ENCODE results near the gene ZDHHC7. TPM values are rescaled to one million over a fixed set of nuclear protein-coding genes. Genes with fewer than 3 reads are reported as not detected.

Gene ZDHHC7
- total and polyA plus RNA-seq, 9 of the 15 experiments (the other 6 are each of a cell fraction or from before 2014, with no cell fraction given), result 1.7 to 49.7 (median 37.4) TPM

DNA sequence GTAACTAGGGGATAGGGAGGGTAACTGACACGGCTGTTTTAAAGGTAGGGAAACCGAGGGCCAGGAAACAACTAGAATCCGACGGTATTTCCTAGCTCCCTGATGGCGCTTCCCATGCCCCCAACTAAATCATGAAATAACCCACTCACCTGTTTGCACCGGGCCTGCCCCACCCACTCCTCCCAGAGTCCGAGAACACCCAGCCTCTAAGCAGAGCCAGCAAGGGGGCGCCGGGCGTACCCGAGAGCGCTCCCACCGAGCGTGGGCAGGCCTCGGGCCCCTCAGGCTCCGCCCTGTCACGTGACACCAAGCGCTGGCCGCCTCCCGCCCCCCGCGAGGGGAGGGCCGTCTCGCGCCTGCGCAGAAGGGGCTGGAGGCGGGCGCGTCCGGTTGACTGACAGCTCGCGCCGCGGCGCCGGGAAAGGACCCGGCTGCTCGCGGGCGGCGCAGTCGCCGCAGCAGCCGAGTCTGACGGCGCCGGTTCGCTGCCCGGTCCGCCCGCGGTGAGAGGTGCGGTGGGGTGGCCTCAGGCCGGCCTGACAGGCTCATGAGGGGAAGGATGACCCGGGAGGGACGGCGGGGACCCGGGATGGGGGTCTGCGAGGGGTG is 16.1 kb upstream of the ZDHHC7 start, which contains the start of gene KIAA0513 (continued):
- TF ChIP-seq, protein P1, sequence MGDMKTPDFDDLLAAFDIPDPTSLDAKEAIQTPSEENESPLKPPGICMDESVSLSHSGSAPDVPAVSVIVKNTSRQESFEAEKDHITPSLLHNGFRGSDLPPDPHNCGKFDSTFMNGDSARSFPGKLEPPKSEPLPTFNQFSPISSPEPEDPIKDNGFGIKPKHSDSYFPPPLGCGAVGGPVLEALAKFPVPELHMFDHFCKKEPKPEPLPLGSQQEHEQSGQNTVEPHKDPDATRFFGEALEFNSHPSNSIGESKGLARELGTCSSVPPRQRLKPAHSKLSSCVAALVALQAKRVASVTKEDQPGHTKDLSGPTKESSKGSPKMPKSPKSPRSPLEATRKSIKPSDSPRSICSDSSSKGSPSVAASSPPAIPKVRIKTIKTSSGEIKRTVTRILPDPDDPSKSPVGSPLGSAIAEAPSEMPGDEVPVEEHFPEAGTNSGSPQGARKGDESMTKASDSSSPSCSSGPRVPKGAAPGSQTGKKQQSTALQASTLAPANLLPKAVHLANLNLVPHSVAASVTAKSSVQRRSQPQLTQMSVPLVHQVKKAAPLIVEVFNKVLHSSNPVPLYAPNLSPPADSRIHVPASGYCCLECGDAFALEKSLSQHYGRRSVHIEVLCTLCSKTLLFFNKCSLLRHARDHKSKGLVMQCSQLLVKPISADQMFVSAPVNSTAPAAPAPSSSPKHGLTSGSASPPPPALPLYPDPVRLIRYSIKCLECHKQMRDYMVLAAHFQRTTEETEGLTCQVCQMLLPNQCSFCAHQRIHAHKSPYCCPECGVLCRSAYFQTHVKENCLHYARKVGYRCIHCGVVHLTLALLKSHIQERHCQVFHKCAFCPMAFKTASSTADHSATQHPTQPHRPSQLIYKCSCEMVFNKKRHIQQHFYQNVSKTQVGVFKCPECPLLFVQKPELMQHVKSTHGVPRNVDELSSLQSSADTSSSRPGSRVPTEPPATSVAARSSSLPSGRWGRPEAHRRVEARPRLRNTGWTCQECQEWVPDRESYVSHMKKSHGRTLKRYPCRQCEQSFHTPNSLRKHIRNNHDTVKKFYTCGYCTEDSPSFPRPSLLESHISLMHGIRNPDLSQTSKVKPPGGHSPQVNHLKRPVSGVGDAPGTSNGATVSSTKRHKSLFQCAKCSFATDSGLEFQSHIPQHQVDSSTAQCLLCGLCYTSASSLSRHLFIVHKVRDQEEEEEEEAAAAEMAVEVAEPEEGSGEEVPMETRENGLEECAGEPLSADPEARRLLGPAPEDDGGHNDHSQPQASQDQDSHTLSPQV (IDR thresholded peaks at IDR 0.05), result no peak
- peak; percentile 48; the same call in 1 of the 2 replicates for TF ChIP-seq CREM (IDR thresholded peaks at IDR 0.05; ENCODE audit: low read depth)
- TF ChIP-seq ZNF830 (CRISPR knock-in tag; IDR thresholded peaks at IDR 0.05), result no peak
- peak; percentile 64 for TF ChIP-seq POLR2B (IDR thresholded peaks at IDR 0.05; ENCODE audit: low read depth, partially characterized antibody)
- TF ChIP-seq MCM2 (IDR thresholded peaks at IDR 0.05; ENCODE audit: low read depth), result no peak
- TF ChIP-seq COPS2 (conservative IDR thresholded peaks at IDR 0.05), result no peak
- TF ChIP-seq GATA2 (CRISPR knock-in tag; IDR thresholded peaks at IDR 0.05), result no peak
- no peak for TF ChIP-seq ZNF282 (CRISPR knock-in tag; IDR thresholded peaks at IDR 0.05)
- TF ChIP-seq, protein P2, sequence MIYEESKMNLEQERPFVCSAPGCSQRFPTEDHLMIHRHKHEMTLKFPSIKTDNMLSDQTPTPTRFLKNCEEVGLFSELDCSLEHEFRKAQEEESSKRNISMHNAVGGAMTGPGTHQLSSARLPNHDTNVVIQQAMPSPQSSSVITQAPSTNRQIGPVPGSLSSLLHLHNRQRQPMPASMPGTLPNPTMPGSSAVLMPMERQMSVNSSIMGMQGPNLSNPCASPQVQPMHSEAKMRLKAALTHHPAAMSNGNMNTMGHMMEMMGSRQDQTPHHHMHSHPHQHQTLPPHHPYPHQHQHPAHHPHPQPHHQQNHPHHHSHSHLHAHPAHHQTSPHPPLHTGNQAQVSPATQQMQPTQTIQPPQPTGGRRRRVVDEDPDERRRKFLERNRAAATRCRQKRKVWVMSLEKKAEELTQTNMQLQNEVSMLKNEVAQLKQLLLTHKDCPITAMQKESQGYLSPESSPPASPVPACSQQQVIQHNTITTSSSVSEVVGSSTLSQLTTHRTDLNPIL (CRISPR knock-in tag; IDR thresholded peaks at IDR 0.05), result no peak
- no peak for TF ChIP-seq ZKSCAN8 (CRISPR knock-in tag; IDR thresholded peaks at IDR 0.05)
- TF ChIP-seq, protein P3, sequence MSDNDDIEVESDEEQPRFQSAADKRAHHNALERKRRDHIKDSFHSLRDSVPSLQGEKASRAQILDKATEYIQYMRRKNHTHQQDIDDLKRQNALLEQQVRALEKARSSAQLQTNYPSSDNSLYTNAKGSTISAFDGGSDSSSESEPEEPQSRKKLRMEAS (CRISPR knock-in tag; IDR thresholded peaks at IDR 0.05), result peak; percentile 51; the same call in 1 of the 2 replicates
- no peak; the same call in 1 of the 2 replicates for TF ChIP-seq ZNF79 (CRISPR knock-in tag; IDR thresholded peaks at IDR 0.05; ENCODE audit: low read depth)
- TF ChIP-seq C11orf30 (IDR thresholded peaks at IDR 0.05; ENCODE audit: low read depth), result no peak
- peak; percentile 92 for TF ChIP-seq CCNT2 (IDR thresholded peaks at IDR 0.05; ENCODE audit: borderline replicate concordance, extremely low read depth, insufficient read length, low read depth, low read length)
- no peak for TF ChIP-seq TAL1 (IDR thresholded peaks at IDR 0.05)
- TF ChIP-seq SIN3B (IDR thresholded peaks at IDR 0.05; ENCODE audit: low read depth), result peak; percentile 58; the same call in 1 of the 2 replicates
- TF ChIP-seq, protein P4, sequence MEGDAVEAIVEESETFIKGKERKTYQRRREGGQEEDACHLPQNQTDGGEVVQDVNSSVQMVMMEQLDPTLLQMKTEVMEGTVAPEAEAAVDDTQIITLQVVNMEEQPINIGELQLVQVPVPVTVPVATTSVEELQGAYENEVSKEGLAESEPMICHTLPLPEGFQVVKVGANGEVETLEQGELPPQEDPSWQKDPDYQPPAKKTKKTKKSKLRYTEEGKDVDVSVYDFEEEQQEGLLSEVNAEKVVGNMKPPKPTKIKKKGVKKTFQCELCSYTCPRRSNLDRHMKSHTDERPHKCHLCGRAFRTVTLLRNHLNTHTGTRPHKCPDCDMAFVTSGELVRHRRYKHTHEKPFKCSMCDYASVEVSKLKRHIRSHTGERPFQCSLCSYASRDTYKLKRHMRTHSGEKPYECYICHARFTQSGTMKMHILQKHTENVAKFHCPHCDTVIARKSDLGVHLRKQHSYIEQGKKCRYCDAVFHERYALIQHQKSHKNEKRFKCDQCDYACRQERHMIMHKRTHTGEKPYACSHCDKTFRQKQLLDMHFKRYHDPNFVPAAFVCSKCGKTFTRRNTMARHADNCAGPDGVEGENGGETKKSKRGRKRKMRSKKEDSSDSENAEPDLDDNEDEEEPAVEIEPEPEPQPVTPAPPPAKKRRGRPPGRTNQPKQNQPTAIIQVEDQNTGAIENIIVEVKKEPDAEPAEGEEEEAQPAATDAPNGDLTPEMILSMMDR (IDR thresholded peaks at IDR 0.05 in 2 of 3, conservative IDR thresholded peaks at IDR 0.05 in 1 of 3; ENCODE audit: insufficient read depth in 2 of 3, low read depth in 1 of 3, low read length in 3 of 3), result peak in 2 of 3 experiments; percentile 48 to 60; a peak in 5 of 6 replicates
- TF ChIP-seq RFX5 (IDR thresholded peaks at IDR 0.05; ENCODE audit: low read depth, low read length), result no peak
- TF ChIP-seq NR2C1 (IDR thresholded peaks at IDR 0.05), result no peak
- no peak for TF ChIP-seq NR2C1 (tag; IDR thresholded peaks at IDR 0.05)

Data from K562 (cell line).